Stimulated activated CD8-positive, alpha-beta memory T cell treated with anti-CD3 and anti-CD28 coated beads, Interleukin-12 subunit alpha, Interleukin-12 subunit beta, amount 100 ng/mL, for 1 hour (primary cell): Measurements from ENCODE around the gene SPARCL1.
"Not testable (repeated sequence)": the region's sequence is repeated elsewhere in the genome, so short reads cannot be mapped to it uniquely, and the experiment has no call there.

Source experiments
- DNase-seq: peaks from one replicate; pipeline ENCODE4 v3.0.0-alpha.2; 2020; ENCODE audit warnings: low read depth

The SPARCL1 gene

DNA sequence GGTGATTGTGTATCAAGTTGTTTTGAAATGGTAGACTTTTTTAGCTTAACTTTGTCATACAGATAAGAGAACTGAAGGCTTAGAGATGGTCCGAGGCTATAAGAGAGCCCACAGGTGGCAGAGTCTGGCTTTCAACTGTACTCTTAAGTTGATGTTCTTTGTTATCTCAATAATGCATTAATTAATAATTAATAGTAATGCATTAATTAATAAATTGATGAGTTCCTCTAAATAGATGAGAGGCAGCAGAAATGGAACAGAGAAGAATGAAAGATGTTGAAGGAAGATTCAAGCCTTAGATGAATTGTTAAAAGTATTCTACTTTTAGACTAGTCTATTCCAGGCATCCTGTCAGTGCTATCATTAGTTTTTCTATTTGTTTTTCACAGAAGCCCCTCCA lies 84.4 kb downstream of the SPARCL1 start:
- DNase-seq: no peak

- no peak for DNase-seq
Observed at GRCh38 chr4:87442889-87443288, 86.3 kb downstream of the SPARCL1 start.

GRCh38 chr4:87433342-87433741 lies 95.8 kb downstream of the SPARCL1 start:
- no peak for DNase-seq

DNA sequence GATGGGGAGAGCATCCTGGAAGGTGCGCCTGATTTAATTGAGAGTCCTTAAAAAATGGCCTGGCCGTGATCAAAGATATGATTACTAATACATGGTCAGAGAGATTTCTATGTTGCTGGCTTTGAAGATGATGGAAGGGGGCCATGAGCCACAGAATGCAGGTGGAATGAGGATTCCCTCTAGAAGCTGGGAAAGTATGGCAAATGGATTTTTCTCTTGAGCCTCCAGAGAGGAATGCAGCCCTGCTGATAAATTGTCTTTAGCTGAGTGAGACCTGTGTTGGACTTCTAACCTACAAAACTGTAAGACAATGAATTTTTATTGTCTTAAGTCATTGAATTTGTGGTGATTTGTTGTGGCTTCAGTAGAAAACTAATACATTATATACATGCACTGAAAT lies 99.1 kb downstream of the SPARCL1 start:
- no peak for DNase-seq

- no peak for DNase-seq
Observed at GRCh38 chr4:87428979-87429378, 100.2 kb downstream of the SPARCL1 start.

DNA sequence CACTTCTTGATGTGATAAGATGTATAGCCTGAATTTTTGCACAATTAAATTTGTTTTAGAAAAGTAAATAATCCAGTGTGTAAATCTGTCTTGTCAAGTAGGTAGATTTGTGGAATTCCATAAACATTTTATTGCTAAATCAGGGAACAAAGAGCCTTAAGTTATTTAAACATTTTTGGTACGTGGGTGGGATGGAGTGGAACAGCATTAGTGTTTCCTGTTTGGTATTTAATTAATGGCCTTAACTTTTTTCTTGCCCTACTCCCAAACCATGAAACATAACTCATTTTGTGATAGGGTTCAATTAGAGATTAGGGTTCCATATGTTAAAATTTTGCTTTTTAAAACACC lies 101.7 kb downstream of the SPARCL1 start:
- no peak for DNase-seq

- no peak for DNase-seq
Observed at GRCh38 chr4:87426865-87427517, 102.2 kb downstream of the SPARCL1 start.

DNA sequence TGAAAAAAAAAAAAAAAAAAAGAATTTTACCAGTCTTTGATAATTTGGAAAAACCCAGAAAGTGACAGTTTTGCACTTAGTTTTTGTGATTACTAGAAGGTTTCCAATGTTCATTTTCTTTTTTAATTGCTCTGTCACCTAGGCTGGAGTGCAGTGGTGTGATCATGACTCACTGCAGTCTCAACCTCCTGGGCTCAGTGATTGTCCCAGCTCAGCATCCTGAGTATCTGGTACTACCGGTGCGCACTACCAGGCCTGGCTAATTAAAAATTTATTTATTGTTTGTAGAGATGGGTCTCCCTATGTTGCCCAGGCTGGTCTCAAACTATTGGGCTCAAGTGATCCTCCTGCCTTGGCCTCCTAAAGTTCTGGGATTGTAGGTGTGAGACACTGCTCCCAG lies 103.5 kb downstream of the SPARCL1 start:
- no peak for DNase-seq

GRCh38 chr4:87424099-87424543 lies 105.1 kb downstream of the SPARCL1 start:
- not testable (repeated sequence) for DNase-seq
